NOMO-1 treated with DMSO at 0.1 percent for 48 hours (cell line): Measurements from ENCODE around the gene IL36B.

Experiments used
- DNase-seq: peaks from one replicate; lab custom pipeline; 2025; ENCODE audit not compliant: unreplicated experiment; lab: John Stamatoyannopoulos, UW

IL36B gene

DNA sequence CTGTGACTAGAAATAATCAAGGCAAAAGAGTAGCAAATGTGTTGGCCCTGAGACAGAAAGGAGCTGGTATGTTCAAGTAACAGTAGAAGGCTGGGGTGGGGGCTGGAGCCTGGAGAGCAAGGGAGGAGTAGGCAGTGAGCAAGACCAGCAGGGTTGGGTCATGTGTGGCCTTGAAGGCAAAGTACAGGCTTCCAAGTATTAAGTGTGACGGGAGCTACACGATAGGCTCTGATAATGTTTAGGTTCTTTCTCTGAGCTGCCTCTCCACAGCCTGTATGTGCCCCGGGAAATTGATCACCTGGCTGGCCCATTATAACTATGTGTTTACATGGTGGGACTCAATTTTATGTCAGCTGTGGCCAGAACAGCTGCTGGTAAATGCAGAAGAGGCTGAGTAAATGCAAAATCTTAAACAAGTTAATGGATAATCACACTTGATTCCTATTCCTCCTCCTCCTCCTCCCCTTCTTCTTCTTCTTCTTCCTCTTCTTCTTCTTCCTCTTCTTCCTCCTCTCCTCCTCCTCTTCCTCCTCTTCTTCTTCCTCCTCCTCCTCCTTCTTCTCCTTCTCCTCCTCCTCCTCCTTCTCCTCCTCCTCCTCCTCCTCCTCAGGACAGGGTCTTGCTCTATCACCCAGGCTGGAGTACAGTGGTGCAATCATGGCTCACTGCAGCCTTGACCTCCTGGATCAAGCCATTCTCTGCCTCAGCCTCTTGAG is 24.4 kb upstream of the IL36B start:
- no peak for DNase-seq

DNA sequence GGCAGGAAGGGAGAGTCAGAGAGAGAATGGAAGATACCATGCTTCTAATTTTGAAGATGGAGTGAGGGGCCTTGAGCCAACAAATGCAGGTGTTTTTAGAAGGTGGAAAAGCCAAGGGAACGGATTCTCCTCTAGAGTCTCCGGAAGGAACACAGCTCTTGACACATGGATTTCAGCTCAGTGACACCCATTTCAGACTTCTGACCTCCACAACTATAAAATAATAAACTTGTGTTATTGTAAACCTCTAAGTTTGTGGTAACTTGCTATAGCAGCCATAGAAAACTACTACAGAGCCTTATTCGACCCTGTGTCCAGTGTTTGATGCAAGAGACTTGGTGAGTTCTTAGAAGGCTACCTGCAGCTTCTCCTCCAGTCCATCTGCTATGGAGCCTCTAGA is 22.9 kb upstream of the IL36B start:
- no peak for DNase-seq

DNA sequence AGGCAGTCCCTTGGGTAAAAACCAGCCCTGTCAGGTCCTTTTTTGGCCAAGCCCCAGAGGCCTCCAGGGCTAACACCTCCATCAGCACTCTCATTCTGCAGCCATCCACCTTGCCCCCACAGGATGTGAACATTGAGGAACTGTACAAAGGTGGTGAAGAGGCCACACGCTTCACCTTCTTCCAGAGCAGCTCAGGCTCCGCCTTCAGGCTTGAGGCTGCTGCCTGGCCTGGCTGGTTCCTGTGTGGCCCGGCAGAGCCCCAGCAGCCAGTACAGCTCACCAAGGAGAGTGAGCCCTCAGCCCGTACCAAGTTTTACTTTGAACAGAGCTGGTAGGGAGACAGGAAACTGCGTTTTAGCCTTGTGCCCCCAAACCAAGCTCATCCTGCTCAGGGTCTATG is 22.4 kb upstream of the IL36B start:
- no peak for DNase-seq

DNA sequence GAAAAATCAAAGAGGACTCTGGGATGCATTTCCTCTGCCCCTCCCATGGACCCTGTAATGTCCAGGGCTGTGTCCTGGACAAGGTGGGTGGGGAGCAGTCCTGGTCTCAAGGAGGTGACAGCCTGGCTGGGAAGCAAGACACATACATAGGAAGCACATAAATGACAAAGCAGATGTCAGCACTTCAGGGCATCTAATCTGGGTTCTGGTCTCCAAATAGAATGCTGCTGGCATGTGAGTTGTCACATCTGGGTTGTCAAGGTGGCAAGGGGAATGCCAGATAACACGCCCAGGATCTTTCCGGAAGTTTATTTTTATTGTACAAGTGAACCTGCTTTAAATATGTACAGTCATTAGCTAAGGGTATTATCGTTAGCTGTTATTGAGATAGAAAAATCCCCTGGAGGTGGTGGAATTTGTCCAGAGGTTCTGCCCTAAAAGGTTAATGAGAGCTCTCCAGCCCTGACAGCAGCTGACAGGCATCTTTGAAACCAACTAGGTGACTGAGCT is 20.7 kb upstream of the IL36B start:
- DNase-seq: no peak

DNA sequence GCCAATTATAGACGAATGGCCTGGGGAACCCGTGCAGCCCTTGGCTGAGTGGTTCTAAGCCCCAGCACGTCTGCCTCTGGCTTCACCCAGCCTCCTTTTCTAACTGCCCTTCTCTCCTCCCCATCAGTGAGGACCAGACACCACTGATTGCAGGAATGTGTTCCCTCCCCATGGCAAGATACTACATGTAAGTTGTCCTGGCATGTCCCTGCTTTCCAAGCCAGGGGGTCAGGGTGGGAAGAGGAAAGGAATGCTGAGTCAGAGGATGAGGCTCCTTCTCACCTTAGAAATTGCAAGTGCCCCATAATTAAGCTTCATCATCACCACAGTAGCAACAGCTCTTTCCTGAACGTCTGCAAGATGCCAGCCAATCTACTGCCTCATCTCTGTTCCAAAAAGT is 19.9 kb upstream of the IL36B start:
- no peak for DNase-seq

DNA sequence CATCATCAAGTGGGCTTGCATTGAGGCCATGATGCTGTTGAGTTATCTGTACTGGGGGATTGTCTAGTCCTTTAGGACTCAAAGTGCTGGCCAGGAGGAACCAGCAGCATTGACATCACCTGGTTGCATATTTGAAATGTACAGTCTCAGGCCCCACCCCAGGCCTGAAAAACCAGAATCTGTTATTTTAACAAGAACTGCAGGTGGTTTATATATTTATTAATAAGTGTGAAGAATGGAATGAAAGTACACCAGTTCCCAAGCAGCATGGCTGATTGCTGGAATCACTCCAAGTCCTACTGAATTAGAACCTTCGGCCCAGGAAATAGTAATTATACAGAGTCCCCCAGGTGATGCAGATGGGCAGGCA is 17.9 kb upstream of the IL36B start:
- no peak for DNase-seq

DNA sequence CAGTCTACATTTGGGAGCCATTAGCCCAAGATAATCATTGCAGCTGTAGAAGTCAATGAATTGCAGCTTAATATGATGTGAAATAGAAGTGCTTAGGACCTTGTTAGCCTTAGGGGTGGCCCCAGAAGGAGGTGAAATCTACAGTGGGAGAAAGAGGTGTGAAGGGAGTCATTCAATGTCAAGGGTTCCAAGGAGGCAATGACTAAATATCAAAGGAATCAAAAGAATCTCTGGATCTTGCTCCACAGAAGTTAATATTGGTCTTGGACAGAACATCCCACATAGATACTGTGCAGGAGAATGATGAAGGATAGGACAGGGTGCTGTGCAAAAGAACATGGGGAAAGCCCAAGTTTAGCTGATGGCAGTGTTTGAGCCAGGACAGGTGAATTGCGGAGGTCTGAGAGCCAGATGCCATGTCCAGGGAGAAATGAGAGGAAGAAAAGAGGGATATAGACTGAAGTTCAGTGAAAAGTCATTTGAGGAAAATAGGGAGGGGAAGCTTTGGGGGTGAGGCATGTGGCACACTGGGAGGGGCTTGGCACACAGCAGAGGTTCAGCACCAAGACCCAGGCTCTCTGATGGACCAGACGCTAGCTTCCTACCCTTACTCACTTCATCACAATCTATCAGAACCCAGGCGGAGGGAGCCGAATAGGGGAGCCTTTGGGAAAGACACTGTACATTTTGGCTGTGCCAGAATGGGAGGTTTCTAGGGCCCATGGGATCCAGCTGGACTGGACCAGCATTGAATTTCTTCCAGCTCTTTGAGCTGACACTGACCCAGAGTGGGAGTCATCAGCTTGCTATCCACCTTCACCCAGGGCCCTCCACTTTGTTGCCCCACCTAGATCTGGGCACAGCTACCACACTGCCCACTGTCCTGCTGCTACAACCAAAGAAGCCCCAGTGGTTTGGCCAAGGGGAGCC is 17.3 kb upstream of the IL36B start:
- DNase-seq: no peak

DNA sequence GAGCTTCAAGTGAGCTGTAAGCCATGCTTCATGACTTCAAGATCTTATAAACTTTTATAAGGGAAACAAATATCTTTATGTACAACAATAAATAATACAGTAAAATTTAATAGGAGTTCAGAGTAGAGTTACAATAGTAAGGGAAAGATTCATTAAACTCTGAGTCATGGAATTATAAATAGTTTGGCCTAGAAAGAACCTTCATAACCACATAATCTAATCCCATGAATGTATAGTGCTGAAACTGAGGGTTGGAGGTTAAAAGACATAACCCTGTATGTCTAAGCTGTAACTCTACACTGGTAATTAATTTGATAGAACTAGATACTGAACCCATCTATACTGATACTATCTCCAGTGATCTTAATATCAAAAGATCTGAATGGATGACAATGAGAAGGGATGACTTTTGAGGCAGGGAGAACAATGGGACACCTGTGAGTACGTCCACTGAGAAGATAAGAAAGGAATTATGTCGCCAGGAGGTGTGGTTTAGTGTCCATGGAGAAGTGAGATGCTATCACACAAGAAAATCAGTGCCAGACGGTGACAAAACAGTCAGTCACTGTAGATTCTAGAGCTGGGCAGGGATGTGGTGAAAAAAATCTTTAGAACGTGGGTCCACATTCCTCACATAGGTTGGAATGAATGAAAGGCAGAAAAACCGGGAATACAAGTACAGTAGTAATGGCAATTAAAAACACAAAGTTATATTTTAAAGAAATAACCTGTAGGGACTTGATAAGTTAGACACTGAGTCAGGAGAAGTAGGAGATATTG is 16.2 kb upstream of the IL36B start:
- DNase-seq: no peak

DNA sequence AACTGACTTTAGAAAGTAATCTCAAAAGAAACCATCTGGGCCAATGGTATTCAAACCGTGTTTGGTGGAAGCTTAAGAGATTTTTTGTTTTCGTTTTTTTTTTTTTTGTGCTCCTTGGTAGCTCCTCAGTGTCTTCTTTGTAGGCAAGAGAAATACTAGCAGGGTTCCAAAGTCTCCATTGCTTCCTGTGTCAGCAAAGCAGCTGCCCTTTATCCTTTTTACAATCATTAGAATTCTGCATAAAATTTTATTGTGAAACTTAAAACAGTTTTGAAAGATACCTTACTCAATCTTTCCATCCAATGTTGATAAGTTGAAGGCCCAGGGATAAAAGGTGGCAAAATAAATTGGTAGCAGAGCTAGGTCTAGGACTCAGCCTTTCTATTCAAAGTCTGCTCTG is 15.6 kb upstream of the IL36B start:
- DNase-seq: no peak

DNA sequence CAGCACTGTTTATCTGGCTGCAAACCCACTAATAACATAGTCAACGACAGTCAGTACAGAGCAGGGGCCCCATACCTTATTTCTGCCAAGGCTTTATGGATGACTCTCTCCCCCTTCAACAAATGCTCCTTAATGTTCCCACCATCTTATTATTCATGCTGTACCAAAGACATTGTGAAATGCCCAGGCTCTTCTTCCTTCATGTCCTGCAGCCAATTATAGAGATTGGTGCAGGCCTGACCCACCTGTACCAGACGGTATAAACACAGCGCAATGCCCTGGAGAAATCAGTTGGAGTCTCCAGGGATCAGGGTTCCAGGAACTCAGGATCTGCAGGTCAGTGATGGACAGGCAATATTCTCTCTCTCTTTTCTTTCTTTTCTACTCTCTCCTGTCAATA is 15.0 kb upstream of the IL36B start, which contains the start of gene IL1F10:
TSS of gene IL1F10 (plus strand) at position 290 of the 400 bp plus-strand sequence. CDS start 4,769 bp downstream, outside the sequence.
- DNase-seq: no peak

DNA sequence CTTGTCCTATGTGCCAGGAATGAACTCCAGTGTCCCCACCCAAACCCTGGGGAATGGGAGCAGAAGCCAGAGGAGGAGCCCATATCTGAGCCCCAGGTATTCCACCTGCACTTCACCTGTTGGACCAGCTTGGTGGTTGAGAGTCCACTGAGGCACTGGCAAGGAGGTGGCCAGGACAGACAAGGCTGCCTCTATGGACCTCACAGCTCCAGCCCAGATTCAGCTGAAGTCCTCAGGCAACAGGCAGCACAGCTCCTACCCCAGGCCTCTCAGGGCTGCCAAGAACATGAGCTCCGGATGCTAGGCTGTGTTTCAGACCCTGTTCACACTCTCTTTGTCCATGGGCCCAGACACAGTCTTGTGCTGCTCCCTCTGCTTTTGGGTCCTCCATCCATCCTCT is 12.2 kb upstream of the IL36B start:
- DNase-seq: no peak

DNA sequence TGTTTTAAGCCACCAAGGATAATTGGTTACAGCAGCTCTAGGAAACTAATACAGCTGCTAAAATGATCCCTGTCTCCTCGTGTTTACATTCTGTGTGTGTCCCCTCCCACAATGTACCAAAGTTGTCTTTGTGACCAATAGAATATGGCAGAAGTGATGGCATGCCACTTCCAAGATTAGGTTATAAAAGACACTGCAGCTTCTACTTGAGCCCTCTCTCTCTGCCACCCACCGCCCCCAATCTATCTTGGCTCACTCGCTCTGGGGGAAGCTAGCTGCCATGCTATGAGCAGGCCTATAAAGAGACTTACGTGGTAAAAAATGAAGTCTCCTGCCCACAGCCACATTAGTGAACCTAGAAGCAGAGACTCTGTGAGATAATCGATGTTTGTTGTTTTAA is 11.6 kb upstream of the IL36B start:
- no peak for DNase-seq

DNA sequence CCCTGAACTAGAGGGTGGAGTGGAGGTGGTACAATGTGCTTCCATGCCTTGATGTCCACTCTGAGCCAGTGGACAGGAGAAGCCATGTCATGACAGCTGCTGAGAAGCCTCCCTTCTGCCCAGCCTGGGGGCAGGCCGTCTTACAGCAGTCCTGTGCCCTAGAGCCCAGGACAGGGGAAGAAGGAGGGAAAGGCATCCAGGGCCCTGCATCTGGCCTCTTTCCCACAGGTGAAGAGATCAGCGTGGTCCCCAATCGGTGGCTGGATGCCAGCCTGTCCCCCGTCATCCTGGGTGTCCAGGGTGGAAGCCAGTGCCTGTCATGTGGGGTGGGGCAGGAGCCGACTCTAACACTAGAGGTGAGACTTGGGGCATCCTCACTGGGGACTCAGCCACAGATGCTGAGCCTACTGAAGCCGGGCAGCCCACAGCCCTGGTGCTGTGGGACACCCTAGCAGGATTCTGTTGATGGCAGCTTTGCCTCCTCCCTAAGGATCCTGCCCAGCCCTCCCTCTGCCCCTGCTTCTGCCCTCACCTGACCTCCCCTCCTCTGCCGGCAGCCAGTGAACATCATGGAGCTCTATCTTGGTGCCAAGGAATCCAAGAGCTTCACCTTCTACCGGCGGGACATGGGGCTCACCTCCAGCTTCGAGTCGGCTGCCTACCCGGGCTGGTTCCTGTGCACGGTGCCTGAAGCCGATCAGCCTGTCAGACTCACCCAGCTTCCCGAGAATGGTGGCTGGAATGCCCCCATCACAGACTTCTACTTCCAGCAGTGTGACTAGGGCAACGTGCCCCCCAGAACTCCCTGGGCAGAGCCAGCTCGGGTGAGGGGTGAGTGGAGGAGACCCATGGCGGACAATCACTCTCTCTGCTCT is 9.5 kb upstream of the IL36B start:
- no peak for DNase-seq

DNA sequence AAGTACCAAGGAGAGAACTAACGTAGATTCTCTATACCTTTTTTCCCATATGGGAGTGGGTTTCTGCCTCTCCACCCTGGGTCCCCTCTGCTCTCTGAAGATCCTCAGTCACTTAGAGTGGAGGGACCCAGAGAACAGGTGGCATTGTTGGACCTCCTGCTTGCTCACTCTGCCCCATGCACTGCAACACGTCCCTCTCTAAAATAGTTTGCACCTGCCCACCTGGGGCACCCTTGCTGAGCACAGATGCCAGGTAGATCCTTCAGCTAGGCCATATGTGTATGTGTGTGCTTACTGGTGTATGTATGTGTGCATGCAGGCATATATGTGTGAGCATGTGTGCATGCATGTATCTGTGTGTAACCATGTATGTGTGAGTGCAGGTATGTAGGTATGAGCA is 8.6 kb upstream of the IL36B start:
- DNase-seq: no peak

DNA sequence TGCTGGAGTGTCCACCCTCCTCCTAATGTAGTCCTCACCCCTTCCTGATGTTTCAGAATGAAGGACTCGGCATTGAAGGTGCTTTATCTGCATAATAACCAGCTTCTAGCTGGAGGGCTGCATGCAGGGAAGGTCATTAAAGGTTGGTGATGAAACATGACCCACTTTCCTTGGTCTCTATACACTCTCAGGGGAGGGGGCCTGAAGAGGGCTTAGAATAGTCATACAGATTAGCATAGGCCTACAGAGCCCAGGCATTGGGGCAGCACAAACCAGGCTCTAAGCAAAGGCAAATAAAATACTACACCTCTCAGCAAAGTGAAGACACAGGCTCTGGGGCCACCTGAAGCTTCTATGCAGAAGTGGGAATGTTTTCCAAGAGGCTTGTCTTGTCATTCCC is 8.1 kb upstream of the IL36B start:
- DNase-seq: no peak

DNA sequence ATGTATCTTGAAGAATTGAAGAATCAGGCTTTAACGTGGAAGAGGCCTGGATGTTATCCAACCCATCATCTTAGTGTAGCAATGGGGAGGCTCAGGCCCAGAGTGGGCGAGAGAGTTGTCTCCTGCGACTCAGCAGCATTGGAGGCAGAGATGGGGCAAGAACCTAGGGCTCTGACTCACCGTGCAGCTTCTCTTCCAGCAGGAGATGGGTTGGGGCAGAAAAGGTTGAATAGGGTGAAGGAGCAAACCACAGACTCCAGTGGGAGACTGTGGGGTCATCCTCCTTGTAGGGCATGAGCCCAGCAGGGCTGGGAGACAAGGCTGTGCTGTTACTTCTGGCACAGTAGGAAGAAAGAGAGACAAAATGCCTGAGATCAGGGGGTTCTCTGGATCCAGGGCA is 7.7 kb upstream of the IL36B start:
- no peak for DNase-seq

DNA sequence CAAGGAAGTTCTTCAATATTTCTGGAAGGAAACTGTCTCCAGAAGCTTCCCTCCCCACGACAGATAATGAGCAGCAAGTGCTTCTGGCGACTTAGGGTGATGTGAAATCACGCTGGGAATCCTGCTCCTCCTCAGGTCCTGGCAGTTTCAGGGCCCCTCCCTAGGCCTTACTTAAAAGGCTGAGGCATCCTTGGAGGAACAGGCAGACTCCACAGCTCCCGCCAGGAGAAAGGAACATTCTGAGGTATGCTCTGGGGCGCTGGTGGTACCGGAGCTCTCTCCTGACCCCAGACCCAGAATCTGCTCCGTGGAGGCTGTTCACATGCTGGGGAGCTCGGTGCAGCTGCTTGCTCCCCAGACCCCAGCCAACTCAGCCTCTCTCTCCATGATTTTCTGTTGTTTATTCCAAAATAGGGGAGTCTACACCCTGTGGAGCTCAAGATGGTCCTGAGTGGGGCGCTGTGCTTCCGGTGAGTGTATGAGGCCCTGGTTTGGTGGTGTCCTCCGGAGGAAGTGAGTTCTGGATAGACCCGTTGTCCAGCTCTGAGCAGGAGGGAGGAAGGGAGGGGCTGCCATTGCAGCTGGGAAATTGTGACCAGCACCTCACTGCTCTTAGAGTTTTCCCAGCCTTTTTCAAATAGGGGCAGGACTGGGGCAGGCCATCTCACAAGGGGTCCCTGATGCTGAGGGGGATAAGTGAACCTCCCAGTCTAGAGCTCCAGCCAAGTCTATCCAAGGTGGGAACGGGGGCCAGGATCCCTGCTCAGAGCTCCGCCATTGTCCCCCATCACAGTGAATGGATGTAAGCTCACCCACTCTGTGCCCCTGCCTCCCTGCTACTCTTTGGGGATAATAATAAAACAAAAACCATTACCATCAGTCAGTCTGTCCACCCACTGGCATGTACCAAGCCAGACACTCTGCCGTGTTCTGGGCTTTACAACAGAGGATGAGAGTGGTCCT is 6.6 kb upstream of the IL36B start, which contains the start of gene IL36RN:
TSS of gene IL36RN (plus strand) at position 201 of the 963 bp plus-strand sequence. CDS start at position 442, 241 bp downstream.
- no peak for DNase-seq

DNA sequence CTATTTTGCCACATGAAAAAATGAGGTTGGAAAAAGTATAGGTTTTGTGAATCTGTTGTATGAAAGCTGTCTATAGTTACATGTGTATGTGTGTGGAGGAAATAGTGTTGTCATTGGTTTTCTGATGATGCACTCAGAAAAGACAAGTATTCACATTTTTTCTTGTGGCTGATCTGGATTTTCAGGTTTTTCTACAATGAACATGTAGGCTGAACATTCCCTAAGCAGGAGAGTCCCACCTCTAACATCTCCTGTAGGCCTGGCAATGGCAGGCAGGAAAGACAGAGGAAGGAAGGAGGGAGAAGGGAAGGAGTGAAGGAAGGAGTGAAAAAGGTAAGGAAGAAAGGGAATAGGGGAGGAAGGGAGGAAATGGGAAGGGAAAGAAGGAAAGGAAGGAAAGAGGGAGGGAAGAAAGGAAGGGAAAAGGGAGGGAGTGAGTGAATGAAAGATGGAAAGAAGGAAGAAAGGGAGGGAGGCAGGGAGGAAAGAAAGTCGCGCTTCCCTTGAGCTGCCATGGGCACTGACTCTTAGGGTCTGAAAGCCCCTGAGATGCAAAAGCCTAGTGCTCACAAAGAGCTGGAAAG is 5.8 kb upstream of the IL36B start:
- no peak for DNase-seq

DNA sequence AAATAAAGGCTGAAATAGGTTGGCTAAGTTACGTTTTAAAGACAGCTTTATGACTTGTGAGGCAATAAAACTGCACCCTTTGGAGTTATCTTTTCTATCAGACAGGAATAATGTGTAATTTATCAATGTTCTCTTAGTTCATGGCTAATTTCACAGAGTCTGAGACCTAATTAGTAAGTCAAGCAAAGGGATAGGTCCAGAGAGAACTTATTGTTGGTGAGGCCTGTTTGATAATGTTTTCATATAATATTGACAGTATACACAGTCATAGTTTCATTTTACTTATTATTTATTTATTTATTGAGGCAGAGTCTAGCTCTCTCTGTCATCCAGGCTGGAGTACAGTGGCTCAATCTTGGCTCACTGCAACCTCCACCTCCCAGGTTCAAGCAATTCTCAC is 4.5 kb upstream of the IL36B start:
- no peak for DNase-seq
